ENCODE data around the gene MMP19. TPM values are rescaled to one million over a fixed set of nuclear protein-coding genes. Genes with fewer than 3 reads are reported as not detected.

Gene MMP19
- total and polyA plus RNA-seq, 11 donors, result 0.48 to 16.1 (median 2.8) TPM

GRCh38 chr12:55828357-55828756 lies 14.4 kb downstream of the MMP19 start:
- intact Hi-C loops (cut with DNase I), result loop anchor here in 3 of 10 donors (1.0 to 10.0 kb wide), 3 partner anchors 8 to 216 kb away; partner anchors contain the start of genes PYM1 (in 1 of the 3) and RPS26 (in 1 of the 3)
- TF ChIP-seq CTCF (IDR thresholded peaks at IDR 0.05) (no peak), POLR2A (IDR thresholded peaks at IDR 0.05) (no peak)
- H3K27me3 ChIP-seq, result no peaks in the 10 kb centered on the region
- peak overlapping the region in 9 of 12 donors; percentile 14 to 95 (median 91) for H3K27ac ChIP-seq
- DNase-seq (no peak), ATAC-seq (no peak)
- H3K36me3 ChIP-seq, result peaks cover 0 to 18% (median 2%) of the 10 kb centered on the region in 9 donors
- H3K4me1 ChIP-seq, result peaks cover 0 to 61% (median 36%) of the 10 kb centered on the region in 12 donors
- no peaks in the 10 kb centered on the region for H3K9me3 ChIP-seq
- H3K4me3 ChIP-seq, result peak overlapping the region in 9 of 12 donors; percentile 75 to 97 (median 89)
- 86 to 90% (median 87%) methylated on average over 5 of the region's 5 CpGs for WGBS, 4 donors

- Histone ChIP-seq H3K27ac (peak overlapping the region in 4 of 12 donors; percentile 14 to 95 (median 56)), H3K27me3 (no peaks in the 10 kb centered on the region), H3K9me3 (no peaks in the 10 kb centered on the region), H3K4me1 (peaks cover 0 to 61% (median 36%) of the 10 kb centered on the region in 12 donors), H3K4me3 (peak overlapping the region in 1 of 12 donors; percentile 92), H3K36me3 (peaks cover 0 to 24% (median 7%) of the 10 kb centered on the region in 9 donors)
- TF ChIP-seq CTCF (IDR thresholded peaks at IDR 0.05) (no peak), POLR2A (IDR thresholded peaks at IDR 0.05) (no peak)
- no peak for ATAC-seq
- DNase-seq, result no peak
- intact Hi-C loops (cut with DNase I), result loop anchor here in 3 of 10 donors (1.0 to 10.0 kb wide), 3 partner anchors 8 to 217 kb away; partner anchors contain the start of genes PYM1 (in 1 of the 3) and RPS26 (in 1 of the 3)
- 87 to 91% (median 89%) methylated on average over 15 of the region's 15 CpGs for WGBS, 4 donors
These were observed 14.9 kb downstream of the MMP19 start for GRCh38 chr12:55827806-55828205.

GRCh38 chr12:55824726-55825125 lies 18.0 kb downstream of the MMP19 start:
- Histone ChIP-seq H3K4me3 (no peak overlapping the region), H3K27me3 (no peaks in the 10 kb centered on the region), H3K4me1 (peaks cover 0 to 48% (median 26%) of the 10 kb centered on the region in 12 donors), H3K9me3 (no peaks in the 10 kb centered on the region), H3K27ac (no peak overlapping the region), H3K36me3 (peaks cover 0 to 54% (median 38%) of the 10 kb centered on the region in 9 donors)
- no peak for ATAC-seq
- intact Hi-C loops (cut with DNase I), result loop anchor here in 2 of 10 donors (5.0 to 10.0 kb wide), 2 partner anchors 103 to 220 kb away; partner anchors contain the start of genes PYM1 (in 1 of the 2) and RPS26 (in 1 of the 2)
- WGBS, 4 donors, result 89 to 92% (median 90%) methylated on average over 5 of the region's 5 CpGs
- no peak for DNase-seq
- TF ChIP-seq CTCF (IDR thresholded peaks at IDR 0.05) (no peak), POLR2A (IDR thresholded peaks at IDR 0.05) (no peak)

GRCh38 chr12:55823419-55823818 lies 19.3 kb downstream of the MMP19 start:
- no peak overlapping the region for H3K27ac ChIP-seq
- H3K4me3 ChIP-seq, result no peak overlapping the region
- H3K36me3 ChIP-seq, result peaks cover 0 to 61% (median 45%) of the 10 kb centered on the region in 9 donors
- WGBS, 4 donors, result 88 to 92% (median 91%) methylated on average over 4 of the region's 4 CpGs
- TF ChIP-seq POLR2A (IDR thresholded peaks at IDR 0.05) (no peak), CTCF (IDR thresholded peaks at IDR 0.05) (no peak)
- intact Hi-C loops (cut with DNase I), result loop anchor here in 1 of 10 donors (10.0 kb wide), 1 partner anchor 221 kb away; the partner anchor contains the start of gene RPS26
- no peaks in the 10 kb centered on the region for H3K9me3 ChIP-seq
- no peak for DNase-seq
- no peaks in the 10 kb centered on the region for H3K27me3 ChIP-seq
- no peak for ATAC-seq
- peaks cover 0 to 54% (median 24%) of the 10 kb centered on the region in 12 donors for H3K4me1 ChIP-seq
